Measurements from ENCODE around the gene ATP8B1.

- no peak for TF ChIP-seq GATA2 (IDR thresholded peaks at IDR 0.05; ENCODE audit: low read depth, low read length)
- TF ChIP-seq GATA3 (IDR thresholded peaks at IDR 0.05; ENCODE audit: low read depth, low read length), result no peak
Measured at GRCh38 chr18:57827646-57828045, 24.5 kb upstream of the ATP8B1 start.
